ENCODE measurements around the gene PIGP.

- no peak for TF ChIP-seq POLR2A (IDR thresholded peaks at IDR 0.05)
- TF ChIP-seq CTCF (IDR thresholded peaks at IDR 0.05) = no peak
- no peak for TF ChIP-seq EP300 (IDR thresholded peaks at IDR 0.05)
Measured at GRCh38 chr21:37064841-37065240, 8.0 kb downstream of the PIGP start.

Measured in ovary (tissue), 3 donors.